A673 (cell line): ENCODE data around the gene FBXO17. TPM values are rescaled to one million over a fixed set of nuclear protein-coding genes. Genes with fewer than 3 reads are reported as not detected.
A peak's percentile ranks its signal among the peaks of the same experiment; 100 is the strongest.
"Not testable (repeated sequence)": the region's sequence is repeated elsewhere in the genome, so short reads cannot be mapped to it uniquely, and the experiment has no call there.

Experiments used
- BruUV-seq: library from RNA; stranded (reverse); fragments of 400-500 nt; replicated peaks from 2 replicates; lab custom pipeline; 2021; lab: Mats Ljungman, UMichigan
- CTCF ChIA-PET: fragments of 300-600 bp; sonication (Branson Sonifier 250); formaldehyde crosslinking; loops from one replicate; lab custom pipeline; 2022; ENCODE audit warnings: antibody characterized with exemption; lab: Charles Lee
- POLR2A ChIA-PET: fragments of 300-600 bp; sonication (Branson Sonifier 250); formaldehyde crosslinking; loops from one replicate; lab custom pipeline; 2022; ENCODE audit warnings: antibody characterized with exemption; ENCODE audit not compliant: low non-redundant PET; lab: Charles Lee
- DNase-seq: peaks from one replicate; pipeline ENCODE4 v3.0.0-alpha.2; 2015; ENCODE audit warnings: low spot score
- H3K27ac ChIP-seq: fragments of 200-600 bp; sonication (generic); 2 replicates; pipeline ENCODE4 v1.5.1; 2016; ENCODE audit warnings: mixed run types, low read depth, mild to moderate bottlenecking, mixed read lengths, antibody characterized with exemption, low read length; ENCODE audit not compliant: poor library complexity, severe bottlenecking
- H3K27me3 ChIP-seq: fragments of 200-600 bp; sonication (generic); replicated peaks from 2 replicates; pipeline ENCODE4 v1.6.1; 2017; ENCODE audit warnings: mixed run types, low read depth, mild to moderate bottlenecking, mixed read lengths, antibody characterized with exemption, low read length; ENCODE audit not compliant: insufficient read depth, poor library complexity
- H3K36me3 ChIP-seq: fragments of 200-600 bp; sonication (generic); 2 replicates; pipeline ENCODE4 v1.6.1; 2016; ENCODE audit warnings: mixed run types, mild to moderate bottlenecking, mixed read lengths, antibody characterized with exemption, low read length; ENCODE audit not compliant: insufficient read depth, poor library complexity, severe bottlenecking
- H3K4me1 ChIP-seq: fragments of 200-600 bp; sonication (generic); 2 replicates; pipeline ENCODE4 v1.6.1; 2017; ENCODE audit warnings: mixed run types, mild to moderate bottlenecking, mixed read lengths, antibody characterized with exemption, low read length; ENCODE audit not compliant: insufficient read depth, poor library complexity, severe bottlenecking
- H3K4me3 ChIP-seq: fragments of 200-600 bp; sonication (generic); 2 replicates; pipeline ENCODE4 v1.5.1; 2016; ENCODE audit warnings: low read depth, mixed run types, mild to moderate bottlenecking, mixed read lengths, low read length; ENCODE audit not compliant: poor library complexity, severe bottlenecking
- H3K9me3 ChIP-seq: fragments of 200-600 bp; sonication (generic); 2 replicates; pipeline ENCODE4 v1.6.1; 2016; ENCODE audit warnings: mixed run types, low read depth, mild to moderate bottlenecking, mixed read lengths, antibody characterized with exemption, low read length; ENCODE audit not compliant: poor library complexity, severe bottlenecking
- CTCF ChIP-seq: fragments of 300-800, 200-600 bp; sonication (generic); conservative IDR thresholded peaks from 2 replicates; pipeline ENCODE4 v1.5.1; 2017; ENCODE audit warnings: low read depth, mild to moderate bottlenecking, antibody characterized with exemption, low read length, moderate library complexity, mixed read lengths
- EZH2 ChIP-seq: fragments of 200-600 bp; sonication (generic); IDR thresholded peaks from 2 replicates; pipeline ENCODE4 v1.6.1; 2017; ENCODE audit warnings: borderline replicate concordance, low read depth, mild to moderate bottlenecking, mixed read lengths, antibody characterized with exemption, low read length; ENCODE audit not compliant: poor library complexity, severe bottlenecking
- intact Hi-C: fragments of 100-400 bp; cut with micrococcal nuclease; formaldehyde crosslinking; loops from one replicate; pipeline ENCODE4 v1.10.0; 2022; ENCODE audit not compliant: unreplicated experiment
- total RNA-seq: library from RNA; stranded (reverse); gene quantifications from 2 replicates; pipeline ENCODE4 v1.2.3, GENCODE V29; 2021

FBXO17 gene
- total RNA-seq, 1 experiment from 2014 or later: 26.0 TPM

DNA sequence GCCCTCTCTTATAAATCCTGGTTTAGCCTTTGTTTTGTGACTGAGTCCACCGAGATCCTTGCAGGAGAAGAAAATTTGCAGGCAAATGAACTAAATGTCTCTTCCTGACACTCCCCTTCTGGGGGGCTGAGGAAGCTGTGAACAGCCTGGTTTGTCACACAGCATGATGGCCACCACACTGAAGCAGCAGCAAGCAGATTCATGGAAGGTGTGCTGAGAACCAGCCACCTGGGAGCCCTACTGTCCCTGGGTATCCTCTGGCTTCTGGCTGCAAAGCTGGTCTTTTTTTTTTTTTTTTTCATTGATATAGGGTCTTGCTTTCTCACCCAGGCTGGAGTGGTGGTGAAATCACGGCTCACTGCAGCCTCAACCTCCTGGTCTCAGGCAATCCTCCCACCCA, 33.6 kb downstream of the FBXO17 start:
- H3K36me3 ChIP-seq: peaks cover 8% of the 10 kb centered on the region
- no peak overlapping the region for H3K27ac ChIP-seq
- H3K4me3 ChIP-seq: no peak overlapping the region
- H3K9me3 ChIP-seq: no peaks in the 10 kb centered on the region
- TF ChIP-seq CTCF (no peak), EZH2 (no peak)
- ChIA-PET POLR2A (no interaction called here), CTCF (no interaction called here)
- H3K4me1 ChIP-seq: peaks cover 11% of the 10 kb centered on the region
- DNase-seq: no peak
- no TSS peak for BruUV-seq
- intact Hi-C loops: no loop called here
- H3K27me3 ChIP-seq: no peaks in the 10 kb centered on the region

DNA sequence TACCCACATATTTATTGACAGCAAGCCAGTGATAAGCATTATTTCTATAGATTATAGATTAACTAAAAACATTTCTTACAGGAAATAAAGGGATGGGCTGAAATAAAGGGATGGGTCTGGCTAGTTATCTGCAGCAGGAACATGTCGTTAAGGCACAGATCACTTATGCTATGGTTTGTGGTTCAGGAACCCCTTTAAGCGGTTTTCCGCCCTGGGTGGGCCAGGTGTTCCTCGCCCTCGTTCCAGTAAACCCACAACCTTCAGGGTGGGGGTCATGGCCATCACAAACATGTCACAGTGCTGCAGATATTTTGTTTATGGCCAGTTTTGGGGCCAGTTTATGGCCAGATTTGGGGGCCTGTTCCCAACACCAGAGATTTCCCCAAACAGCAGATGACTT, 34.1 kb downstream of the FBXO17 start:
- BruUV-seq: TSS peak; percentile 28
- DNase-seq, H3K27ac ChIP-seq, H3K36me3 ChIP-seq, CTCF ChIA-PET, intact Hi-C loops, H3K9me3 ChIP-seq, H3K4me3 ChIP-seq, H3K27me3 ChIP-seq: not testable (repeated sequence)
- POLR2A ChIA-PET: interaction anchor here (0.6 kb wide), 1 partner anchor 78 kb away, joined by 3 read pairs; no protein-coding TSS in a partner anchor
- peaks cover 11% of the 10 kb centered on the region for H3K4me1 ChIP-seq

DNA sequence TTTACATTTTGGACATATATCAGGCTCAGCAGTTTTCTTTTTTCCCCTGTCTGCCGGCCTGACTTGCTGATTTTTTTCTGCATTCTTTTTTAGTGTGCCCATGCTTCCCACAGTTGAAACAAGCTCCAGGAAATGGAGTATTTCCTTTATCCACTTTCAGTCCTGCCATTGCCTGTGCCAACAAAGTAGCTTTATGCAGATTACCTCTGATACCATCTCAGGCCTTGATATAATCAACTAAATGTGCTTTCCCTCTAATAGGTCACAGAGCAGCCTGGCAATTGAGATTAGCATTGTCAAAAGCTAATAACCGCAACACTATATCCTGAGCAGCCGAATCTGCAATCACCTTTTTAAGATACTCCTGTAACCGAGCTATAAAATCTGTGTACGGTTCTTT, 35.6 kb downstream of the FBXO17 start:
- no TSS peak for BruUV-seq
- intact Hi-C loops: loop anchor here (10.0 kb wide), 2 partner anchors 395 to 425 kb away; no protein-coding TSS in a partner anchor
- Histone ChIP-seq H3K4me1 (peaks cover 11% of the 10 kb centered on the region), H3K9me3 (peaks cover under 1% of the 10 kb centered on the region), H3K4me3 (no peak overlapping the region), H3K27me3 (no peaks in the 10 kb centered on the region), H3K27ac (peak overlapping the region; percentile 39), H3K36me3 (peaks cover 6% of the 10 kb centered on the region)
- POLR2A ChIA-PET: no interaction called here
- peak; percentile 33 for DNase-seq
- no peak for TF ChIP-seq EZH2
- no peak for TF ChIP-seq CTCF
- CTCF ChIA-PET: no interaction called here

- Histone ChIP-seq H3K27me3 (no peaks in the 10 kb centered on the region), H3K36me3 (peaks cover 31% of the 10 kb centered on the region), H3K4me1 (peaks cover 13% of the 10 kb centered on the region), H3K9me3 (peaks cover 4% of the 10 kb centered on the region), H3K27ac (no peak overlapping the region), H3K4me3 (no peak overlapping the region)
- CTCF ChIA-PET: no interaction called here
- TF ChIP-seq CTCF: no peak
- TF ChIP-seq EZH2: no peak
- POLR2A ChIA-PET: no interaction called here
- no TSS peak for BruUV-seq
- DNase-seq: no peak
- intact Hi-C loops: loop anchor here (5.0 to 10.0 kb wide), 3 partner anchors 201 to 419 kb away; no protein-coding TSS in a partner anchor
These were observed 42.0 kb downstream of the FBXO17 start for GRCh38 chr19:38933544-38933943.
